Astrocyte (in vitro differentiated cells and primary cell): ENCODE data around the gene RPL27A.

Experiments
- EZH2 ChIP-seq: IDR thresholded peaks from 2 replicates; pipeline ENCODE4 v1.6.1; 2012; ENCODE audit warnings: mild to moderate bottlenecking, low read length, inconsistent platforms; ENCODE audit not compliant: insufficient read depth
- TF ChIP-seq, protein P1 (sequence below): IDR thresholded peaks from 2 replicates; pipeline ENCODE4 v1.5.1; 2011; ENCODE audit warnings: low read depth, mild to moderate bottlenecking, inconsistent platforms, low read length, moderate library complexity; ENCODE audit not compliant: insufficient read depth

GRCh38 chr11:8690374-8691342 is 8.1 kb downstream of the RPL27A start:
- TF ChIP-seq, protein P1, sequence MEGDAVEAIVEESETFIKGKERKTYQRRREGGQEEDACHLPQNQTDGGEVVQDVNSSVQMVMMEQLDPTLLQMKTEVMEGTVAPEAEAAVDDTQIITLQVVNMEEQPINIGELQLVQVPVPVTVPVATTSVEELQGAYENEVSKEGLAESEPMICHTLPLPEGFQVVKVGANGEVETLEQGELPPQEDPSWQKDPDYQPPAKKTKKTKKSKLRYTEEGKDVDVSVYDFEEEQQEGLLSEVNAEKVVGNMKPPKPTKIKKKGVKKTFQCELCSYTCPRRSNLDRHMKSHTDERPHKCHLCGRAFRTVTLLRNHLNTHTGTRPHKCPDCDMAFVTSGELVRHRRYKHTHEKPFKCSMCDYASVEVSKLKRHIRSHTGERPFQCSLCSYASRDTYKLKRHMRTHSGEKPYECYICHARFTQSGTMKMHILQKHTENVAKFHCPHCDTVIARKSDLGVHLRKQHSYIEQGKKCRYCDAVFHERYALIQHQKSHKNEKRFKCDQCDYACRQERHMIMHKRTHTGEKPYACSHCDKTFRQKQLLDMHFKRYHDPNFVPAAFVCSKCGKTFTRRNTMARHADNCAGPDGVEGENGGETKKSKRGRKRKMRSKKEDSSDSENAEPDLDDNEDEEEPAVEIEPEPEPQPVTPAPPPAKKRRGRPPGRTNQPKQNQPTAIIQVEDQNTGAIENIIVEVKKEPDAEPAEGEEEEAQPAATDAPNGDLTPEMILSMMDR: no peak
- no peak for TF ChIP-seq EZH2
